Activated CD4-positive, alpha-beta T cell treated with anti-CD3 and anti-CD28 coated beads, Interleukin-2, Interleukin-4, amounts not matched to agents 100 ng/mL and 50 ng/mL, durations not matched to agents 16 hours and 8 hours (primary cell): ENCODE data around the gene CCDC171.
"Not testable (repeated sequence)": the region's sequence is repeated elsewhere in the genome, so short reads cannot be mapped to it uniquely, and the experiment has no call there.

Source experiments
- DNase-seq: peaks from one replicate; pipeline ENCODE4 v3.0.0-alpha.2; 2020; ENCODE audit warnings: low spot score

CCDC171 gene

DNA sequence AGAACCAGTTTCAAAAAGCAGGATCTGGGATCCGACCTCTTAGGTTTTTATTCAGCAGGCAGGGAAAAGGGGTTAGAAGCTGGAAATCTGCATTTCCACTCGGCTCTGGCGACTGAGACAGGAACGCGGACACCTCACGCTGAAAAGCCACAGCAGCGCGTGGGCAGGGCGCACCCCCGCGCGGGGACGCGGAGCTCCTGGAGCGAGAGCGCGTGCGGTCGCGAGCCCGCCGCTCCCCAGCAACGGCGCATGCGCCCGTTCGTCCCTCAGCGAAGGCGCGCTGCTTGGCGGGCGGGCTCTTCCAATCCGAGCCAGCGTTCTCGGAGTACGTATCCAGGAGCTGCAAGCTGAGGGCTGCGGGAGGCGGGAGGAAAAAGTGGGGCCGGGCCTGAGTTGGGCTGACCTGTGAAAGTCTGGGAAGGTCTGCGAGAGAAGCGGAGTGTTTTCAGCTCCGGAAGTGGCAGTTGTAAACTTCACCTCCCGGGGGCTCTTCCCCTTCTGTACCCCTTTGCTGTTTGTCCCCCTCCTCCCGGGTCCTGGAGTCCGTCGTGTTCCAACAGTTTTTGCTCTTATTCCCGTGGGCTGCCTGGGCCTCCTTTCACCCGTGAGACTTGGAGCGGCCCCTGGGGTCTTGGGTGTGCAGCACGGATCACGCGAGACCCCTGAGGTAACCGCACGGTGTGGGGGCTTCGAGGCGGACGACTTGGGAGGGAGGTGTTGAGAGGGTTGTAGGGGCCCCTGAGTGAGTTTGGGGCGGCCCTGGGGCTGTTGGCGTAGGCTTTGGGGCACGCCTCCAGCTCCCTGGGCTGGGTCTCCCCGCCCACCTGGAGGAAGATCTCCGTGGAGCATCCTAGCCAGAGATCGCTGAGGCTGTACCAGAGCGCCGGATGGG lies at the start of gene CCDC171:
Gene CCDC171 (plus strand): TSS at position 408 of the 892 bp plus-strand sequence. CDS start 11,046 bp downstream, outside the sequence.
- DNase-seq: peak; percentile 90

DNA sequence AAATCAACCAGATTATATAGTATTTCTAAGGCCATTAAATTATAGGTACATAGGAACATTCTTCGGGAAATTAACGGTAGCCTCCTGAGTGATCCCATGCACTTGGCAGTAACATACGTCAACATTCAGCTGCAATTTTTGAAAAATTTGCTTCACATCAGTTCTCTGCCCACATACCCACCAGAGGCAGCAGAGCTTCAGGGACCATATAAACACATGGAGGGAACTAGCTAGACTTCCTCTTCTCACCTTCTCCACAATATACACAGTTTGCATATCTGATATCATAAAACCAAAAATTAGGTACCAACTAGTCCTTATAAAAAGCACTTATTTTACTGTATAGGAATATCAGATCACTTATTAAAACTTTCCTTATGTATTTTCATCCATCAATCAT lies 46.9 kb upstream of the CCDC171 start:
- no peak for DNase-seq

DNA sequence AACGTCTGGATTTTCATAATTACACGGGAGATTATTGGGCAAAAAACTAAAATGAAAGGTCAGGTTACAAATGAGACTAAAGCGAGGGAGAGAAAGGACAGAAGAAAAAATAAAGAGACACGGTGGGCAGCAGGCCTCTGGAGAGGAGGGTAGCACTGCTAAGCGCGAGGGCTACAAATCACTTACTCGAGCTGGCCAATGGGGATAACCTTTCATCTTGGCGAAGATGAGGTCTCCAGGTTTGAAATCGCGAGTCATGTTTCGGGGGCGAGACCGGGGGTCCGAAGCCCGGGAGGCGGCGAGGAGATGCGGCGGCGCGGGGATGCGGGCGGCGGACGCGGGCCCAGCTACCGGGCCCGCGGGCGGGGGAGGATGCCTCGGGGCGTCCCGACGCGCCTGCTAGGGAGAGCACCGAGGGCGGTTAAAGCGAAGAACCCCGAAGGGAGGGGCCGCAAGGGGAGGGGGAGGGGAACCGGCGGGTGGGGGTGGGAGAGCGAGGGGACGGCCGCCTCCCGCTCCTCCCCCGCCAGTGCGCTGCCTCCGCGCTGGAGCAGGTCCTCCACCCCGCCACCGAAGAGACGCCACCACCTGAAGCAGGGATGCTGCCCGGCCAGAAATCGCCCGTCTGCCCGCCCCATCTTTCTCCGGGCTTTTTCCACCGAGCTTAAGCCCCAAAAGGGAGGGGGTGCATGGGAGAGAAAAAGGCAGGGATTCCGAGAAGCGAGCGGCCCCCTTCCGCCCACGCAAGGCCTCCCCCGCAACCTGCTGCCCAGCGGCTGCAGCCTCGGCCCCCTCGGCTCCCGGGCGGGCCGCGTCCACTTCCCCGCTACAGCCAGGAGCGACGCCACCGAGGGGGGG lies 42.7 kb upstream of the CCDC171 start:
- peak; percentile 60 for DNase-seq

DNA sequence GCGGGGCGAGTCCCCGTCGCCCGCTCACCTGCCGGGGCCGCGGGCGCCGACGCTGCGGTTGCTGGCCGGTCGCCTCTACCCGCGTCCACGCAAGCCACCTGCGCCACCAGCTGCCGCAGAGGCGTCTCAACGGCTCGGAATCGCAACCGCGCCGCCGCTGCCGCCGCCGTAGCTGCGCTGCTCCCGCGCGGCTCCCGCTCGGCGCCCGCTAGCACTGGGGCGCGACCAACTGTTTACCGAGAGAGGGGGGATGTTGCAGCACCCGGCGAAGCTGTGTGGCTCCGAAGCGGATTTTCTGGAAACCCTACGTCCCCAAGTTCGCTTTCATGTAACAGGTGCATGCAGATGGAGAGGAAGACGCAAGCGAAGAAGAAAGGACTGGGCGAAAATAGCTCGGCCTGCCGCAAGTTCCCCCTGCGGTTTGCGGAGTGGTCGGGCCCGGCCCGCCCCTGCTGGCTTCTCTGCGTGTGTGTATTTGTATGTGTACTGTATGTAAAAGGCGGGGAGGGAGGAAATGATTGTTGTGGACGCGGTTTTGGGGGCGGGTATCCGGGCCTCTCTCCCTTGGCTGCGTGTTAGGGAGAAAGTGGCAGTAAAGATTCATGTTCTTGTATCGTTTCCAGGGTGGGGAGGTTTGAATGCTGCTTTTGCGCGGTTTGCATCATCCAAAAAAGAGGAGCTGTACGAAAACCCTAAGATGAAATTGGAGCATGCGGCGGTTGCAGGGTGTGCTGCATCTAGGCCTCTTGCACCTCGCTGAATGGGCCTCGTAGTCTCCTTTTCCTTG lies 41.9 kb upstream of the CCDC171 start, which contains the start of gene PSIP1:
Gene PSIP1 (minus strand): TSS at position 182 of the 787 bp plus-strand sequence. CDS start 782 bp downstream, outside the sequence.
- peak; percentile 90 for DNase-seq

DNA sequence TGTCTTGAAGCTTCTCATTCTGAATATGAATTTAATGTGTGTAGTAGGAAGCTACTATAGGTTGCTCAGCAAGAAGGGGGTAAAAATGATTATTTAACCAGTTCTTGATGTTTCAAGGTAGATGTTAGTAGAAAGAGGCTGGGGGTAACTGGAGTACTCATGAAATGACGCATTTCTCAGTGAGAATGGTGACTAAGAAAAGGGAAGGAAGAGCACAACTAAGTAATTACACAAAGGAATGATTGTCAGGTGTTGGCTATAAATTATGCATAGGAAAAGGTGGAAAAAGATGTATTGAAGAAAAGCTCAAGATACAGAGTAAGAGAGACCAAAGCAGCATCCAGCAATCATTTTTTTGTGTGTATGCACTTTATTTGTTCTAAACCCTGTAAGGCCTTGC lies 40.6 kb upstream of the CCDC171 start:
- DNase-seq: no peak

DNA sequence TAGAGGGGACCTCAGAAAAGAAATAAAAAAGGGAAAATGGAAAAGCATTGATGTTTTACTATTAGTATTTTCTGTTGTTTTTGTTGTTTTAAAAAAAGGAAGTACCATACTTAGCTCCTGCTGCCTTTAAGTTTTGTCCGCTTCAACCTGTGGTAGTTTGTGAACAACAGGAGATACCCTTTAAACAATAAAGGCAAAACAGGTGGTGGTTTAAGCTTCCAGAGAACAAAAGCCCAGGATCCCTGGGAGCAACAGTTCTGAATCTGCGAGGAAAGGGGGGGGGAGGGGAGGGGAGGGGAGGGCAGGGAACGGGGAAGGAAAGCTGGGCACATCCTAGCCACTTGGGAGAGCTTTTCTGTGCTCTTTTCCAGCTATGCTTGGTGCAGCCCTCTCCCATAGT lies 40.0 kb upstream of the CCDC171 start:
- no peak for DNase-seq

DNA sequence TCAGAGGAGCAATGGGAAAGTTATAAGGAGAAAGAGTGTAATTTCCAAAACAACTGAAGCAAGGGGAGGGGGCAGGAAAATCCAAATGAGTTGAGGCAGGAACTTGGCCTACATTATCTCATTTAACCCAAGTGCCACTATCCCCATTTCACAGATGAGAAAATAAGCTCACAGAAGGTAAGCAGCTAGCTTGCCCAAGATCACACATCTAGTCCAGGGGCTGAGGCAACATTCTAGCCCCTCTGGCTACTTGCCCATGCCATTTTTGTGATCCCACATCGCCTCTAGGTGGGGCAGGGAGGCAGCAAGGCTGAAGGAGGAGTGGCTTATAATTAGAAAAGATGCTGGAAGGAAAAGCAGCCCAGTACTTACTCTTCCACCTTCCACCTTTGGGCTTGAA lies 39.5 kb upstream of the CCDC171 start:
- no peak for DNase-seq

DNA sequence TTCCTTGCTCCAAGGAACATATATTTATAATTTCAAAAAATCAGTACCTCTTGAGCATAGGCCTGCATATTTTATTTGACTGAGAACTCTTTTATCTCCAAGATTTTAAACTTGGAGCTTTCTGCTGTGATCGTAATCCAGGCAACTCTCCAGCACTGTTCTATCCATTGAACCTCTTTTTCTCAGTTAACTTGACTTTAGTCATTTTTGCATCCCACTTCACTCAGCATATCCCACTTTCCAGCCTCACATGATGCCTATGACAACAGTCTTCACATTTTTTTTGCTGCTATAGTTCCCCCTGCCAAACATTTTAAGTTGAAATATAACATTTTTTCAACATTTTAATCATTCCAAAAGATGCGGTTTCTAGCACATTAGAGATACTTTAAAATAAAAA lies 33.0 kb upstream of the CCDC171 start:
- no peak for DNase-seq

DNA sequence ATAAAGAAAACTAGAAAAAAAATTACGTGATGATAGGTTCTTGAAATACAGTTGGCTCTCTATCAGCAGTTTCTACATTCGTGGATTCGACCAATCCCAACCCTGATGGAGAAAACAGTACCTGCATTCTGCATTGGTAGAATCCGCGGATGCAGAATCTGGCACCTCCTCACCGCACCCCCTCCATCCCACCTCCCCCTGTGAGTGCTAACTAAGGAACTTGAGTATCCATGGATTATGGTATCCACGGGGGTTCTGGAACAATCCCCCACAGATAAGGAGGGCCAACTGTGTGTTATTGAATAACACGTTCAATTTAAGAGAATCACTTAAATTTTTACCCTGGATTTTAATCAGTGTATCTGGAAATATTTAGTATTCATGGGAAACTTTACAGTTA lies 31.6 kb upstream of the CCDC171 start:
- DNase-seq: no peak

DNA sequence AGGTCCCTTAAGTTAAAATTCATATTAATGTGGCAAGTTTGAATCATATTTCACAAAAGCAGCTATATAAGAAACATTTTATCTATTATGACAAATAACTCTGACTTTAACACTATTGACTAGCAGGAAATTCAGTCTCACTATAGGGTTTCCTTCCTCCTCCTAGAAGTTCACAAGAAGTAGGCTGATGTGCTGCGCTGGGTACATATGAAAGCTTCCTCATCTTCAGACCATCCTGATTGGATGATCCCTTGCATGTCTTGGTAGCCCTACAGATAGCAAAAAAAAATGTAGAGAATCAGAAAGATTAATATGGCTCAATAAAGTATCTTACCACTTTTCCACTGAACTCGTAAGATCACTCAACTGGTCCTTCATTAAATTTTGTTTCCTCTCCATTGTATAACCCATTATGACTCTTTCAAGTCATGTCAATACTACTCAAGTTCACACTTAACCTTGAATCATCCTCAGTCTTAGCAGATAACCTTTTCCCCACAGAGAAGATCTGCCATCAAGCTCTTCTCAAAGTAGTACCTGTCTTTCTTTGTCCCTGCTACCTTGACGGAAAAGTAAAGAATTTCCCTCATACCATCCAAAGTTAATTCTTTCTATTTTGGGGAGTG lies 30.6 kb upstream of the CCDC171 start:
- no peak for DNase-seq

DNA sequence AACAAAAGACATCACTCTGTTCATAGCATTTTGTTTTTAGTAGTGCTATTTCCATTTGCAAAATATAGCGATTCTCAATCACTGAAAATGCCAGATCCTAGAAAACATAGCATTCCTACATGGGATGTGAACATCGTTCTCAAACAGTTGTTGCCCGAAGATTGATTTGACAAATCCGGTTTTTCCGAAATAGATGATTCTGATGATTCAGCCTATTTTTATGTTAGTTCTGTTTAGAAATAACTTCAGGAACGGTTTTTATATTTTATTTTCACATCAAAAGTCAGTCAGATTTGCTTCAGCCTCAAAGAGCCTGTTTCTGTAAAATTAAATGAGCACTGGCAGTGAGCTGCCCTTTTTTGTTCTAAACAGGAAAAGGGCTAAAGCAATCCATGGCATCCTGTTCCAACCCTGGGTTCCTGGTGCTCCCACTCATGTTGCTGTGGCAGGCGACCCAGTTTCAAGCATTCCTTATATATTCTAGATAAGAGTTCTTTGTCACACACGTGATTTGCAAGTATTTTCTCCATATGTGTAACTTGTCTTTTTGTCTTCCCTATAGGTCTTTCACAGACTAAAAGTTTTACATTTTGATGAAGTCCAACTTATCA lies 27.9 kb upstream of the CCDC171 start:
- DNase-seq: no peak

DNA sequence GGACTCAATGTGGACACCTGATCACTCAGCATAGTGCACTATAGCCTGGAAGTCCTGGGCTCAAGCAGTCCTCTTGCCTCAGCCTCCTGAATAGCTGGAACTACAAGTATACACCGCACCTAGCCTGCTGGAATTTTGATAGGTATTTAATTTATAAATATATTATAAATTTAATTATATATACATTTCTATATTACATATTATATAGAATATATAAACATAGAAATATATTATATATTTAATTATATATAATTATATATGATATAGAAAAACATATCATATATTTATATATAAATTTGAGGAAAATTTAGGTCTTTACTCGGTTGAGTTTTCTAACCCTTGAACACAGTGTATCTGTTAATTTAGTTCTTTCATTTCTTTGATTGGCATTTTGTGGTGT lies 26.9 kb upstream of the CCDC171 start:
- DNase-seq: no peak

DNA sequence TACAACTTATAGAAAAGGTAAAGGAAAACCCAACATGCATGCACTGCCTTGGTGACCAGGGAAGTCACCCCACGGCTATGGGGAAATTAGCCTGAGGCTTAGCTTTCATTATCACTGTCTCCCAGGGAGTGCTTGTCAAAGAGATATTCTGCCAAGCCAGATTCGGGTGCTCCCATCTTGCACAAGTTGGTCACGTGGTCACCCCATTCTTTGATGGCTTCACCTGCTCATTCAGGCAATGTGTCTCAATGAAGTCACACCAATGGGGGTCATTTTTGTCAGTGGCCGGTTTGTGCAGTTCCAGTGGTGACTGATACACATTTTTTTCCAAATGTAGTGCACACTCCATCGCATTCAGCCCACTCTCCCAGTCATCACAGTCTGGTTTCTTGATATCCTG lies 25.8 kb upstream of the CCDC171 start:
- DNase-seq: not testable (repeated sequence)

DNA sequence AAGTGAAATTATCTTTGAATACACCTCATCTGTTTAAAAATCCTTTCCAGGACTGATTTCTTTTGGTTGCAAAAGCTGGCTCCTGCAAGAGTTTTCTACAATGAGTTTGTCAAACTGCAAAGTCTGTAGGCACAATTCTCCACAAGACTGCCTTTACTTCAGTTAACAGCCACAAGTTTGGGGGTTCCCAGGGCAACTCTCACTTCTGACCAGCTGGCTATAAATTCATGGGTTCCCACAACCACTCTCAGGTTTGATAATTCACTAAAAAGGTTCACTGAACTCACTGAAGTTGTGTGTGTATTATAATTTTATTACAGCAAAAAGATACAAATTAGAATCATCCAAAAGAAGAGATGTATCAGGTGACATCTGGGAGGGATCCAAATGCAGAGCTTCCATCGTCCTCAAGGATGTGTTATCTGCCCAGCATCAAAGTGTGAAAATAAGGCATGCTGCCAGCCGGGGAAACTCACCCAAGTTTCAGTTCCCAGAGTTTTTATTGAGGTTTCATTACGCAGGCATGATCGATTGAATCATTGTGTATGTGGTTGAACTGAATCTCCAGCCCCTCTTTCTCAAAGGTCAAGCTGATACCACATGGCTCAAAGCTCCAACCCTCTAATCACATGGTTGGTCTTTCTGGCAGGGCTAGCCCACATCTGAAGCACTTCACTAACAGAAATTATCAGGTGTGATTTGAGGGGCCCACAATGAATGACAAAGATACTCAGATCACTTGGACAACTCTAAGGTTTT lies 23.1 kb upstream of the CCDC171 start:
- DNase-seq: no peak

DNA sequence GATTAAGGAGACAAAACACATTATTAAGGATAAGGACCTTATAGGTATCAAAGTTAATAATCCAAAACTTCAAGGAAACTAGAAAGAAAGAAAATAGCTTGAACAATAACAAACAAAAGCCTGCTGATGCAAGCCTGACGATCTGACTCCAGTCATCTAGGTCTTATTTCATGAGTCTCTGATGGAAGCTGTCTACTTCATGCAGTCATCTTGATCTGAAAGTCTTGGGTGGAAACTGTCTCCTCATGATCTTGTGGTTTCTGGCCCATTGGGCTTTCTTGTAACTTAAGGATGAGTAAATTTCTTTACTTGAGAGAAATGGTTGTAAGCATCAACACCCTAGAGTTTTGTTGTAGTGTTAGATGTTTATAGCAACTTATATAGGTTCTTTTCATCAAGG lies 21.5 kb upstream of the CCDC171 start:
- DNase-seq: no peak

DNA sequence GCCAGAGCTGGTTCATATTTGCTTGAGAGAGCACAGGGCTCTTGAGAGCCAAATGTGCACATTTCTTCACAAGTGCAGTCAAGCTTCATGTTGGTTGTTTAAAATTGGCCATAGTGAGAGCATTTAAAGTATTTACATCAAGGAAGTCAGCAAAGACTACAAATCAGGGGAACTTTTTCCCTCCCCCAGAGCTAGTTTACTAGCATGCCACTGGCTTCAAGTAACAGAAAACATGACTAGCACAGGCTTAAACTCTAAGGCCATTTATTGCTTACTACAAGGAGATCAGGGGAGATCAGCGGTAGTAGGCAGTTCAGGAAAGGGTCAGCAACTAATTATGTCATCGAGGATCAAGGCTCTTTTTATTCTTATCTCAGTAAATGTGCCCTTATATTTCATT lies 11.0 kb upstream of the CCDC171 start:
- no peak for DNase-seq

DNA sequence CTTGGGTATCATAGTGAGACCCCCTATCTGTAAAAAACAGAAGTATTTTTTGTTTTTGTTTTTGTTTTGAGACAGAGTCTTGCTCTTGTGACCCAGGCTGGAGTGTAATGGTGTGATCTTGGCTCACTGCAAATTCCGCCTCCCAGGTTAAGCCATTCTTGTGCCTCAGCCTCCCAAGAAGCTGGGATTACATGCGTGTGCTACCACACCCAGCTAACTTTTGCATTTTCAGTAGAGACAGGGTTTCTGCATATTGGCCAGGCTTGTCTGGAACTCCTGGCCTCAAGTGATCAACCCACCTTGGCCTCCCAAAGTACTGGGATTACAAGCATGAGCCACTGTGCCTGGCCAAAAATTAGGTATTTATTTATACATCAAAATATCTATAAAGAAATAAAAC lies 10.2 kb upstream of the CCDC171 start:
- no peak for DNase-seq

DNA sequence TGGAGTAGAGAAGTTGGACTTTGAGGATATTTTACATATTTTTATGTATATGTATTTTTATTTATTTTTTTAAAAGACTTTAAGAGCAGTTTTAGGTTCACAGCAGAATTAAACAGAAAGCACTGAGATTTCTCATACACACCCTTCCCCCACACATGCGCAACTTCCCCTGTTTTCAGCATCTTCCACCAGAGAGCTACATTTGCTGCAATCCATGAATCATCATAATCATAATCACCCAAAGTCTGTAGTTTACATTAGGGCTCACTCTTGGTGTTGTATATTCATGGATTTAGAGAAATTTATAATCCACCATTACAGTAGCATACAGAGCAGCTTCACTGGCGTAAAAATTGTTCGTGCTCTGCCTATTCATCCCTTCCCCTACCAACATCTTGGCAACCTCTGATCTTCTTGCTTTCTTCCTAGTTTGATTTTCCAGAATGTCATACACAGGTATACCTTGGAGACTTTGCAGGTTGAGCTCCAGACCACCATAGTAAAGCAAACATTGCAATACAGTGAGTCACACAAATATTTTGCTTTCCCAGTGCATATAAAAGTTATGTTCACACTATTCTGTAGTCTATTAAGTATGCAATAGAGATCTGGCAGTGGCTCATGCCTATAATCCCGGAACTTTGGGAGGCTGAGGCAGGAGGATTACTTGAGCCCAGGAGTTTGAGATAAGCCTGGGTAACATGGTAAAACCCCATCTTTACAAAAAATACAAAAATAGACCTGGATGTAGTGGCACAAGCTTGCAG lies 9.6 kb upstream of the CCDC171 start:
- DNase-seq: no peak

DNA sequence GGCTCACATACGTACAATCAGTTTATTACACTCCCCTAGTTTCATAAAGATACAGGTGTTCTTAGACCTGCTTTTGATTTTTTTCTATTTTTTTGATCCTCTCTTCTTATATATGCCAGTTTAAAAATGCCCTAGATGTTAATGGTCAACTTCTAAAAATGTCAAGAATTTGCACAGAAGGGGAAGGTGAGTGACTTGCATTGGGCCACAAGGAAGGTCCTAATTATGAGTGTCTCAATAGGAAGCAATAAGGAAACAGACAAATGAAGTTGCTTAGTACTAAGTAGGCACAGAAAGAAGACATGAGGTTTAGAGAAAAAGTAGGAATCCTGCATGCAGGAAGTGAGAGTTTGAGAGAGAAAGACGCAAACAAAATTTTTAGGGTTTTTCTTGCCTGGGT lies 3.2 kb upstream of the CCDC171 start:
- no peak for DNase-seq

DNA sequence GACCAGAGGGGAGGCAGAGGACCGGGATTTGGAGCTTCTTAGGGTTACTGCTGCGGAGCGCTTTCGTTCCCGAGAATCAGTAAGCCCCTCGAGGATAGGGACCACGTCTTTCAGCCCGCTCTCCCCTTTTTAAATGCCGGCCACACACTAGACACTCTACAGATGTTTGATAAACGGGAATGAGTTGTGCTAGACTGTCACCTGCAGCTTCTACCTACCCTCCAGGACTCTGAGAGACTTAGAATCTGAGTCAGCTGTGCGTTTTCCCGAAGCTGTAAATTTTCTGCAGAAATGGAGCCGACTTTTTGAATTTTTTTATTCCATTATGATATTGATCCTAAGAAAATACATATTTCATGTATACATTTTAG lies 670 bp downstream of the CCDC171 start:
- DNase-seq: no peak
